ENCODE data around the gene ABCA2. TPM values are rescaled to one million over a fixed set of nuclear protein-coding genes. Genes with fewer than 3 reads are reported as not detected.

The ABCA2 gene
- total and polyA plus RNA-seq, 2 donors from 2014 or later: 39.2 to 72.1 TPM

DNA sequence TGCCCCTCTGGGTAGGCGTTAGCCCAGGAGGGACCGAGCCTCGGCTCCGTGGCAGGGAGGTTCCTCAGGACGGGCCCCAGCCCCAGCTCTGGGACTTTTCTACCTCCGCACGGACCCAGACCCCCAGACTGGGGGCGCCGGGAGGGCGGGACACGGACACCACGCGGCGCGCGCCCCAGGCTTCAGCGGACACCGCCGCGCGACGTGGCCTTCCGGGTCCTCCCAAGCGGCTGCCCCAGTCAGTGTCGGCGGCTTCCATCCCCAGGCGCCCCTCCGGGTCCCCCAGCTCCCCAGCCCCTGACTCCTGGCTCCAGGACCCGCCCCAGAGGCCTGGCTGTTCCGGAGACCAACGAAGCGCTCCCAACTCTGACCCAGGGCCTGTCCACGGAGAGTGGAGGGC lies 42.2 kb downstream of the ABCA2 start:
- Histone ChIP-seq H3K9me3 (ENCODE audit: control insufficient read depth in 2 of 3, insufficient read depth in 1 of 3, low read length in 3 of 3) (no peaks in the 10 kb centered on the region), H3K27me3 (ENCODE audit: control insufficient read depth, insufficient read depth, low read length) (peaks cover 7% of the 10 kb centered on the region), H3K4me1 (ENCODE audit: control insufficient read depth in 2 of 3, insufficient read depth in 2 of 3, low read depth in 1 of 3, low read length in 3 of 3) (no peaks in the 10 kb centered on the region), H3K36me3 (ENCODE audit: control insufficient read depth in 2 of 3, insufficient read depth in 3 of 3, low read length in 3 of 3) (peaks cover 0 to 3% (median 0%) of the 10 kb centered on the region in 3 donors), H3K4me3 (ENCODE audit: low read length in 3 of 3) (no peak overlapping the region), H3K9ac (ENCODE audit: low read length in 3 of 3) (no peak overlapping the region), H3K27ac (ENCODE audit: low read depth in 2 of 2, low read length in 2 of 2) (no peak overlapping the region)
- intact Hi-C loops (cut with DNase I): no loop called here
- no peak for FAIRE-seq
- no peak for DNase-seq
- TF ChIP-seq, protein P1, sequence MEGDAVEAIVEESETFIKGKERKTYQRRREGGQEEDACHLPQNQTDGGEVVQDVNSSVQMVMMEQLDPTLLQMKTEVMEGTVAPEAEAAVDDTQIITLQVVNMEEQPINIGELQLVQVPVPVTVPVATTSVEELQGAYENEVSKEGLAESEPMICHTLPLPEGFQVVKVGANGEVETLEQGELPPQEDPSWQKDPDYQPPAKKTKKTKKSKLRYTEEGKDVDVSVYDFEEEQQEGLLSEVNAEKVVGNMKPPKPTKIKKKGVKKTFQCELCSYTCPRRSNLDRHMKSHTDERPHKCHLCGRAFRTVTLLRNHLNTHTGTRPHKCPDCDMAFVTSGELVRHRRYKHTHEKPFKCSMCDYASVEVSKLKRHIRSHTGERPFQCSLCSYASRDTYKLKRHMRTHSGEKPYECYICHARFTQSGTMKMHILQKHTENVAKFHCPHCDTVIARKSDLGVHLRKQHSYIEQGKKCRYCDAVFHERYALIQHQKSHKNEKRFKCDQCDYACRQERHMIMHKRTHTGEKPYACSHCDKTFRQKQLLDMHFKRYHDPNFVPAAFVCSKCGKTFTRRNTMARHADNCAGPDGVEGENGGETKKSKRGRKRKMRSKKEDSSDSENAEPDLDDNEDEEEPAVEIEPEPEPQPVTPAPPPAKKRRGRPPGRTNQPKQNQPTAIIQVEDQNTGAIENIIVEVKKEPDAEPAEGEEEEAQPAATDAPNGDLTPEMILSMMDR (IDR thresholded peaks at IDR 0.05; ENCODE audit: borderline replicate concordance, extremely low read depth, insufficient read depth): no peak

DNA sequence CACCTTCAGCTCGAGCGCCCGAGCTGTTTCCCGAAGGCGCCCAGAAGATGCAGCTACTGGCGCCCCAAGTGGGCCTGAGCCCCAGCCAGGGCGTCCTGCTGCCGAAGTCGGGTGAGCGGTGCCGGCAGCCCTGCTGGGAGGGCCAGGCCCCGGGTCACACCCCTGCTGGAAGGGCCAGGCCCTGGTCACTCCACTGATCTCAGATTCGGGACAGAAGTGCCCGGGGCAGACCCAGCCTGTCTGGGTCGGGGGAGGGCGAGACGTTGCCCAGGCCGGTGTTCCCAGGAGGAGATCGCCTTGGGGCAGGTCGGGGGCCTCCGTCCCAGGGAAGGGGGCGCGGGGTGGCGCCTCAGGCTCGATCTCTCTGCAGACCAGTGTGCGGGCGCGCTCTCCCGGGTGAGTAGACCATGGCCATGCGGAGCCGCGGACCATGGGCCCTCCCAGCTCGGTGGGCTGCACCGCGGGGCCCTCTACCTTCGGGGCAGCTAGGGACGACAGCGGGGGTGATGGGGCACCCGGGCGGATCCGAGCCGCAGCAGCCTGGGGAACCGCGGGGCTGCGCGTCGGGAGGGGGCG lies 42.9 kb downstream of the ABCA2 start:
- Histone ChIP-seq H3K4me1 (ENCODE audit: control insufficient read depth in 2 of 3, insufficient read depth in 2 of 3, low read depth in 1 of 3, low read length in 3 of 3) (no peaks in the 10 kb centered on the region), H3K36me3 (ENCODE audit: control insufficient read depth in 2 of 3, insufficient read depth in 3 of 3, low read length in 3 of 3) (peaks cover 0 to 3% (median 0%) of the 10 kb centered on the region in 3 donors), H3K27me3 (ENCODE audit: control insufficient read depth, insufficient read depth, low read length) (peaks cover 7% of the 10 kb centered on the region), H3K27ac (ENCODE audit: low read depth in 2 of 2, low read length in 2 of 2) (no peak overlapping the region), H3K9ac (ENCODE audit: low read length in 3 of 3) (no peak overlapping the region), H3K4me3 (ENCODE audit: low read length in 3 of 3) (no peak overlapping the region), H3K9me3 (ENCODE audit: control insufficient read depth in 2 of 3, insufficient read depth in 1 of 3, low read length in 3 of 3) (no peaks in the 10 kb centered on the region)
- TF ChIP-seq, protein P1 (IDR thresholded peaks at IDR 0.05; ENCODE audit: borderline replicate concordance, extremely low read depth, insufficient read depth): no peak
- FAIRE-seq (no peak), DNase-seq (peak in 1 of 5 donors; percentile 33)
- intact Hi-C loops (cut with DNase I): no loop called here

DNA sequence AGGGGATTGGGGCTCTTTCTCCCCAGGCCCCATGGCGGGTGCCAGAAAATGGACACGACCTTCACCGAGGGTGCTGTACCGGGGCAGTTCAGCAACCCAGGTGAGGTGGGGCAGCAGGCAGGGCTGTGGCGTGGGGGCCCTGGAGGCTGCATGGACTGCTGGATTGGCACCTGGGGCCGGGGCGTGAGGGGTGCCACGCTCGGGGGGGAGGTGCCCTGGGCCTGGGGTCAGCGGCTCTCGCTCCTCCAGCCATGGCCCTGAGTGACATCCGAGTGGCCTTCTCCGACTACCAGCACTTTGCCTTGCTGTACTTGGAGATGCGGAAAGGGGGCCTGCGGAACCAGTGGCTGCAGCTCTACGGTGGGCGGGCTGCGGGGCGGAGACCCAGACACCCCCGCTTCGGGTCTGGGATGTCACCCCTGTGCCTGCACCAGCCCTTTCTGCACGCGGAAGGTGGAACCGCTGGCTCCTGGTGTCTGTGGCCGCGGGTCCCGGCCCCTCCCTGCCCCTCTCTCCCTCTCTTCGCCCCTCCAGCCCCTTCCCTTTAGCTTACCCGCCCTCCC lies 43.5 kb downstream of the ABCA2 start:
- no peak for FAIRE-seq

More for the DNA sequence above, 43.5 kb downstream of the ABCA2 start:
- Histone ChIP-seq H3K36me3 (ENCODE audit: control insufficient read depth in 2 of 3, insufficient read depth in 3 of 3, low read length in 3 of 3) (peaks cover 0 to 3% (median 0%) of the 10 kb centered on the region in 3 donors), H3K9me3 (ENCODE audit: control insufficient read depth in 2 of 3, insufficient read depth in 1 of 3, low read length in 3 of 3) (no peaks in the 10 kb centered on the region), H3K4me3 (ENCODE audit: low read length in 3 of 3) (no peak overlapping the region), H3K4me1 (ENCODE audit: control insufficient read depth in 2 of 3, insufficient read depth in 2 of 3, low read depth in 1 of 3, low read length in 3 of 3) (no peaks in the 10 kb centered on the region), H3K9ac (ENCODE audit: low read length in 3 of 3) (no peak overlapping the region), H3K27ac (ENCODE audit: low read depth in 2 of 2, low read length in 2 of 2) (no peak overlapping the region), H3K27me3 (ENCODE audit: control insufficient read depth, insufficient read depth, low read length) (peaks cover 7% of the 10 kb centered on the region)
- TF ChIP-seq, protein P1 (IDR thresholded peaks at IDR 0.05; ENCODE audit: borderline replicate concordance, extremely low read depth, insufficient read depth): no peak
- DNase-seq: no peak
- intact Hi-C loops (cut with DNase I): no loop called here

Measured in kidney (tissue), 14 donors.